Measurements from ENCODE around the gene ELMO1. TPM values are rescaled to one million over a fixed set of nuclear protein-coding genes. Genes with fewer than 3 reads are reported as not detected.

ELMO1 gene
- total RNA-seq, 1 experiment from 2014 or later, result 137 TPM

DNA sequence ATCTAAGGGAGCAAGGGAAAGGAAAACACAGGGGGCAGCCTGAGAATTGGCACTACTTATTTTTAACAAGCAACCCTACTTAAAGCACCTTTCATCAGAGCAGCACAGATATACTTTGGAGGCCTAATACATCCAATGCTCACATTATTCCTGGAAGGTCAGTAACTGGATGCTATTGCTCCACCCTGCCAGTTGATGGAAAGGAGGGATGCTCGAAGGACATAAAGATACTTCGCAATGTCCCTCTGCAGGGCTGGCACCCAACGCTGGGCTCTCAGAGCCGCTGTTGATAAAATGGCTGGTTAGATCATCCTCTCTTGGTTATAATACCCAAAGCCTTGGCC lies 416.4 kb downstream of the ELMO1 start:
- Histone ChIP-seq H2AFZ (ENCODE audit: low read length) (no peak overlapping the region), H3K9ac (ENCODE audit: low read length) (no peak overlapping the region)

DNA sequence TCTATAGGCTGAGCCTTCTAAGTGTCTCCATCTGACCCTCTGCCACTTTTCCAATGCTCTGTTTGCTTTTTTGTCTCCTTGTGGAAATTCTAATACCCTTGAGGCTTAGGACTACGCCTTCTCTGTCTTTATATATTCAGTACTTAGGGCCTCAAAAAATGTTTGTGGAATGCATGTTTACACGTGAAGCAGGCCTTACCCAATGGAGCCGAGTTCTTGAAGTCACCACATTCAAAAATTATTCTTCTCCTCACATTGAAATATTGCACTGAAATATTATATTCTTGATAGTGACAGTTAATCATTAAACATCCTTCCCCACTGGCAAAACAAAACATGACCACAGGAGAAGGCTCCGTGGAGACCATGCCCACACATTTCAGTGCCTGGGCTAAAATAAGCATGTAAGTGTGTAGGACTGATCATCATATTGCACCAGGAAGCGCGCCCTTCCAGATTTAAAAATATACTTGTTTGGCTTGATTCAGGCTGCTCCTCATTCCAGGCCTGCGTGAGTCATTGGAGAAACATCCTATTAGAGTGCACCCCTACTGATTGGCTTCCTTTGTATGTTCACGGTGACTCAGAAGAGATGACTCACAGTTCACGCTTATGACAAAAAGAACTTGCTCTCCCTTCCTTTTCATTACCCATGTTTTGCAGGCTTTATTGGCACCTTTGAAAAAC lies 416.9 kb downstream of the ELMO1 start:
- DNase-seq, result no peak
- H4K20me1 ChIP-seq (ENCODE audit: insufficient read depth, low read depth, low read length), result no peaks in the 10 kb centered on the region
- no peak overlapping the region for H2AFZ ChIP-seq (ENCODE audit: low read length)
- H3K9me2 ChIP-seq (replicated peaks; ENCODE audit: insufficient read depth, low read length), result no peaks in the 10 kb centered on the region
- H3K4me2 ChIP-seq (ENCODE audit: low read depth, low read length, poor library complexity, severe bottlenecking), result no peak overlapping the region
- H3K36me3 ChIP-seq (ENCODE audit: insufficient read depth, low read length), result no peaks in the 10 kb centered on the region
- H3K9ac ChIP-seq (ENCODE audit: low read length), result no peak overlapping the region
- no peaks in the 10 kb centered on the region for H3K27me3 ChIP-seq (ENCODE audit: low read length)
- H3K4me3 ChIP-seq (ENCODE audit: low read length), result no peak overlapping the region
- H3K27ac ChIP-seq (ENCODE audit: low read length), result no peak overlapping the region
- H3K9me3 ChIP-seq (ENCODE audit: low read length), result no peaks in the 10 kb centered on the region
- no peaks in the 10 kb centered on the region for H3K4me1 ChIP-seq (ENCODE audit: low read length)
- H3K79me2 ChIP-seq (ENCODE audit: low read length), result no peaks in the 10 kb centered on the region

More for the DNA sequence above, 416.4 kb downstream of the ELMO1 start:
- Histone ChIP-seq H4K20me1 (ENCODE audit: insufficient read depth, low read depth, low read length) (no peaks in the 10 kb centered on the region), H3K9me3 (ENCODE audit: low read length) (no peaks in the 10 kb centered on the region), H3K4me2 (ENCODE audit: low read depth, low read length, poor library complexity, severe bottlenecking) (no peak overlapping the region), H3K9me2 (replicated peaks; ENCODE audit: insufficient read depth, low read length) (no peaks in the 10 kb centered on the region), H3K4me3 (ENCODE audit: low read length) (no peak overlapping the region), H3K79me2 (ENCODE audit: low read length) (no peaks in the 10 kb centered on the region), H3K27ac (ENCODE audit: low read length) (no peak overlapping the region), H3K36me3 (ENCODE audit: insufficient read depth, low read length) (no peaks in the 10 kb centered on the region), H3K27me3 (ENCODE audit: low read length) (no peaks in the 10 kb centered on the region), H3K4me1 (ENCODE audit: low read length) (no peaks in the 10 kb centered on the region)
- no peak for DNase-seq

DNA sequence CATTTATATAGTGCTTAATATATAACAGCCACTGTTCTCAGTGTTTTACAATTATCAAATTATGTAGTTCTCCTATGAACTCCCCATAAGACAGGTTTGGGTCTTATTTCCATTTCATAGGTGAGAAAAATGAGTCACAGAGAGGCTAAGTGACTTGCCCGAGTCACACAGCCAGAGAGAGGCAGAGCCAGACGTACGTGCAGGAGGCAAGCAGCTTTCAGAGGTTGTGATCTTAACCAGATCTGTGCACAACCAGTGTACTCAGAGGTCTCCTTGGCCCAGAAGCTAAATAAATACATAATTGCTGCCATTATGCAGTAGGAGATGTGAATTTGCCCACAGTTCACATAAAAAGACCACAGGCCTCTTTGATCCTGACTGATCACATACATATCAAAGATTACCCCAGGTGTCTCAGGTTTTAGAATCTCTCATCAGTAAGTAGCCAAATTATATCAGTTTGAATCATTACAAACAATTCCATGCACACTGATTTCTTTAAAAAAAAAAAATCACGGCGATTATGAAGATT lies 419.7 kb downstream of the ELMO1 start:
- no peaks in the 10 kb centered on the region for H3K27me3 ChIP-seq (ENCODE audit: low read length)
- no peak for DNase-seq
- no peaks in the 10 kb centered on the region for H3K36me3 ChIP-seq (ENCODE audit: insufficient read depth, low read length)
- H3K4me1 ChIP-seq (ENCODE audit: low read length), result no peaks in the 10 kb centered on the region
- no peak overlapping the region for H3K4me3 ChIP-seq (ENCODE audit: low read length)
- H3K9me2 ChIP-seq (replicated peaks; ENCODE audit: insufficient read depth, low read length), result no peaks in the 10 kb centered on the region
- H3K9ac ChIP-seq (ENCODE audit: low read length), result no peak overlapping the region
- H3K79me2 ChIP-seq (ENCODE audit: low read length), result no peaks in the 10 kb centered on the region
- H3K9me3 ChIP-seq (ENCODE audit: low read length), result no peaks in the 10 kb centered on the region
- no peaks in the 10 kb centered on the region for H4K20me1 ChIP-seq (ENCODE audit: insufficient read depth, low read depth, low read length)
- H3K27ac ChIP-seq (ENCODE audit: low read length), result no peak overlapping the region
- H3K4me2 ChIP-seq (ENCODE audit: low read depth, low read length, poor library complexity, severe bottlenecking), result no peak overlapping the region
- no peak overlapping the region for H2AFZ ChIP-seq (ENCODE audit: low read length)

DNA sequence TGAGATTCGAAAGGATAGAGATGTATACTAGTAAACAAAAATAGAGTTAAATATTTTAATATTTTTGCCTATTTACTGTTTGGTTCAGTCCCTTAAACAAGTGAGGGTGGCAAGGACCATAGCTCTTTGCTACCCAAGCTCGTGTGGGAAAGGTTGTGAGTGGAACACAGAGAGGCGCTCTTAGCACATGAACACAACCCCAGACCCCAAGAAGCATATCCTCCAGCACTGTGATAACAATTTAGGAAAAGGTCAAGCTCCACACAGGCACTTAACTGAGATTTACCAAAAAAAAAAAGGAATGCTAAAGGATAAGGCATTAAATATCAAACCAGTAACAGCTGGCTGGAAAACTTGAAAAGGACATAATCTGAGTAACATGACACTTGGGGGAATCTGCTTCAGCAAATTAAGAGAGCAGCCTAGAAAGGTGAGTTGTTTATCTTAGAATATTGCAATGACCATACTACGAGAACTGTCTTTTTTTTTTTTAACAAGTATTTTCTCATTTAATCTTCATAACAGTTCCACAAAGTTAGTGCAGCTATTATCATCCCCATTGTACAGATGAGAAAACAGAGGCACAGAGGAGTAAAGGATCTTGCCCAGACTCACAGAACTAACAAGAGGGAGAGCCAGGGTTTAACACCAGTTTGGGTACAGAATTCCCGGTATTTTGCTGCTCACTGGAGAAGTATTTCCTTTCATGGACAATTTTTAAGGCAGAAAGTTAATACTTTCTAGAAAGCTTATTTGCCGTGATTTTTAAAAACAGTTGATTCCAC lies 420.9 kb downstream of the ELMO1 start:
- Histone ChIP-seq H3K9ac (ENCODE audit: low read length) (no peak overlapping the region), H2AFZ (ENCODE audit: low read length) (no peak overlapping the region), H3K4me1 (ENCODE audit: low read length) (no peaks in the 10 kb centered on the region), H3K79me2 (ENCODE audit: low read length) (no peaks in the 10 kb centered on the region), H3K4me3 (ENCODE audit: low read length) (no peak overlapping the region), H3K4me2 (ENCODE audit: low read depth, low read length, poor library complexity, severe bottlenecking) (no peak overlapping the region), H3K9me3 (ENCODE audit: low read length) (no peaks in the 10 kb centered on the region), H4K20me1 (ENCODE audit: insufficient read depth, low read depth, low read length) (no peaks in the 10 kb centered on the region), H3K9me2 (replicated peaks; ENCODE audit: insufficient read depth, low read length) (no peaks in the 10 kb centered on the region), H3K27ac (ENCODE audit: low read length) (no peak overlapping the region), H3K36me3 (ENCODE audit: insufficient read depth, low read length) (no peaks in the 10 kb centered on the region), H3K27me3 (ENCODE audit: low read length) (no peaks in the 10 kb centered on the region)
- DNase-seq, result no peak

DNA sequence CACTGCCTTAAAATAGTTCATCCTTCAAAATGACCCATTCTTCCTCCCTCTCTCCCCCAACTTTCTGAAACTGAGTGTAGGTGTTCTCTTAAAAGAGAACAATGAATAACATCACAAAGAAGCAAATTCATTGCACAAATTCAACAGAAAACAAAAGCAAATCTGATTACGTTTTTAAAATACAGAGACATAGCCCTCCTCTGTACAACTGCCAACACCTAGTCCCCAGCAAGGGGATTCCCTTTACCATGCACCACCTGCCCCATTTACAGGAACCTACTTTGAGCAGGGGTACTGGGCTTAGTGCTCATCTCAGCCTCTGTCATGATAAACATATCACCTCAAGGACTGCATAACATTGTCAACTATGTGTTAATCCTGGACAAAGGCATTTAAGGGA lies 421.6 kb downstream of the ELMO1 start:
- H3K27ac ChIP-seq (ENCODE audit: low read length), result no peak overlapping the region
- no peaks in the 10 kb centered on the region for H3K79me2 ChIP-seq (ENCODE audit: low read length)
- H3K4me3 ChIP-seq (ENCODE audit: low read length), result no peak overlapping the region
- H3K9me2 ChIP-seq (replicated peaks; ENCODE audit: insufficient read depth, low read length), result no peaks in the 10 kb centered on the region
- H3K9ac ChIP-seq (ENCODE audit: low read length), result no peak overlapping the region
- H3K4me1 ChIP-seq (ENCODE audit: low read length), result no peaks in the 10 kb centered on the region
- no peak overlapping the region for H2AFZ ChIP-seq (ENCODE audit: low read length)
- DNase-seq, result no peak
- H4K20me1 ChIP-seq (ENCODE audit: insufficient read depth, low read depth, low read length), result no peaks in the 10 kb centered on the region
- H3K9me3 ChIP-seq (ENCODE audit: low read length), result no peaks in the 10 kb centered on the region
- H3K36me3 ChIP-seq (ENCODE audit: insufficient read depth, low read length), result no peaks in the 10 kb centered on the region
- H3K27me3 ChIP-seq (ENCODE audit: low read length), result no peaks in the 10 kb centered on the region
- no peak overlapping the region for H3K4me2 ChIP-seq (ENCODE audit: low read depth, low read length, poor library complexity, severe bottlenecking)

DNA sequence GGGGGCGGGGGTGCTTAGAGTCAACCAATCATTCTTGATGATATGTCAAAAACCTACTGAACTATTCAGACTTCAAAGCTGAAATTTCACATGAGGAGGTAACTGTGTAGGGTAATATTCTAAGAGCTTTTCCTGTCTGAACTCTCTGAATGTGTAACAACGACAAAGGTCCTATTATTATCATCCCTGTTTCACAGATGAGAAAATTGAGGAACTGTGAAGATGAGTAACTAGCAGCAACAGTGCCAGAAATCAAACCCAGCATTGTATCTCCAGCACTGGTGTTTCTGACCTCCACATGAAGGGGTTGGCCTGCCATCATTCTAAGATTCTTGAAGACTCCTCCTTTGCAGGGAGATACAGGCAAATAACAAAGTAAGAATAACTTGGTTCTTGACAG lies 429.7 kb downstream of the ELMO1 start:
- no peaks in the 10 kb centered on the region for H3K79me2 ChIP-seq (ENCODE audit: low read length)
- no peak overlapping the region for H3K4me2 ChIP-seq (ENCODE audit: low read depth, low read length, poor library complexity, severe bottlenecking)
- H3K36me3 ChIP-seq (ENCODE audit: insufficient read depth, low read length), result no peaks in the 10 kb centered on the region
- no peak overlapping the region for H3K4me3 ChIP-seq (ENCODE audit: low read length)
- H2AFZ ChIP-seq (ENCODE audit: low read length), result no peak overlapping the region
- no peaks in the 10 kb centered on the region for H4K20me1 ChIP-seq (ENCODE audit: insufficient read depth, low read depth, low read length)
- H3K27me3 ChIP-seq (ENCODE audit: low read length), result no peaks in the 10 kb centered on the region
- DNase-seq, result no peak
- no peaks in the 10 kb centered on the region for H3K9me2 ChIP-seq (replicated peaks; ENCODE audit: insufficient read depth, low read length)
- no peak overlapping the region for H3K9ac ChIP-seq (ENCODE audit: low read length)
- no peaks in the 10 kb centered on the region for H3K4me1 ChIP-seq (ENCODE audit: low read length)
- no peaks in the 10 kb centered on the region for H3K9me3 ChIP-seq (ENCODE audit: low read length)
- no peak overlapping the region for H3K27ac ChIP-seq (ENCODE audit: low read length)

DNA sequence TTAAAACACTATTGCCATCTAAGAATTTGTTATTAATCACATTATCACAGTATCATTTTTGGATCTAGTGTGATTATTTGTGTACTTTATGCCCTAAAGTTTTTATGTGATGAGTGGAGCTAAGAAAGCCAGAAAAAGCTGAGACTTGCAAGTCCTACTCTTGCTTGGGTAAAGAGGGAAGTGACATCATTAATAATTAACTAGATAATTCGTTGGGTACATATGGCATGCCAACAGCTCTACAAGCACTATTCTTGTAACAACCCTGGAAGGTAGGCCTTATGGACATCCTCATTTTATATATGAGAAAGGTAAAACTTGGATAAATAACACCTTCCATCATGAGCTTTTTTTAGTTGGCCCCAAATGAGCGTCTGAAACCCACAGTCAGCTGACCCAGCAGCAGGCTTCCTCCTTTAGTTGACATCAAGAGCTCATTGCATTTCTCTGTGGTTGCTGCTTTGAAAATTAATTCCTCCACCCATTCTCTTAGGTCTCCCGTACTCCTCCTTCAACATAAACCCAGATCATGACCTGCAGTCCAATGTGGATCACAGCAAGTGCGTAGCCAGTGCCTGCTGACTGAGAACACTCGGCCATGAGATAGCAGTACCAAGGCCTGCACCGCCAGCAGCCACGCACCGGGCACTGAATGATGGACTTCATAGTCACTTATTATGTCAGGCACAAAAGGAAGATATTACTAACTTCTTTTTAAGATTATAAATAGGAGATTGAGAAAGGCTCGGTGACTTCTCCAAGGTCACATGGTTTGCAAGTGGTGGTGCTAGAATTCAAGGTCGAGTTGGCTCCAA lies 432.4 kb downstream of the ELMO1 start:
- H3K79me2 ChIP-seq (ENCODE audit: low read length), result no peaks in the 10 kb centered on the region
- H3K36me3 ChIP-seq (ENCODE audit: insufficient read depth, low read length), result no peaks in the 10 kb centered on the region
- H3K9ac ChIP-seq (ENCODE audit: low read length), result no peak overlapping the region
- H3K4me3 ChIP-seq (ENCODE audit: low read length), result no peak overlapping the region
- H3K9me2 ChIP-seq (replicated peaks; ENCODE audit: insufficient read depth, low read length), result no peaks in the 10 kb centered on the region
- no peaks in the 10 kb centered on the region for H3K4me1 ChIP-seq (ENCODE audit: low read length)
- H4K20me1 ChIP-seq (ENCODE audit: insufficient read depth, low read depth, low read length), result no peaks in the 10 kb centered on the region
- no peak overlapping the region for H3K27ac ChIP-seq (ENCODE audit: low read length)
- no peak overlapping the region for H2AFZ ChIP-seq (ENCODE audit: low read length)
- no peak overlapping the region for H3K4me2 ChIP-seq (ENCODE audit: low read depth, low read length, poor library complexity, severe bottlenecking)
- no peak for DNase-seq
- no peaks in the 10 kb centered on the region for H3K27me3 ChIP-seq (ENCODE audit: low read length)
- H3K9me3 ChIP-seq (ENCODE audit: low read length), result no peaks in the 10 kb centered on the region
